PC-9 (cell line): ENCODE results near the gene FAM117B. TPM values are rescaled to one million over a fixed set of nuclear protein-coding genes. Genes with fewer than 3 reads are reported as not detected.

Experiments
- BruUV-seq: library from RNA; stranded (reverse); fragments of 400-500 nt; replicated peaks from 2 replicates; lab custom pipeline; 2021; lab: Mats Ljungman, UMichigan
- CTCF ChIA-PET: fragments of 300-600 bp; sonication (Branson Sonifier 250); formaldehyde crosslinking; loops from one replicate; lab custom pipeline; 2022; ENCODE audit warnings: antibody characterized with exemption; lab: Charles Lee
- POLR2A ChIA-PET: fragments of 300-600 bp; sonication (Branson Sonifier 250); formaldehyde crosslinking; loops from one replicate; lab custom pipeline; 2022; ENCODE audit warnings: antibody characterized with exemption; ENCODE audit not compliant: unreplicated experiment; lab: Charles Lee
- DNase-seq, 2 experiments: peaks; one replicate each; pipeline versions ENCODE4 v3.0.0 to v3.0.0-alpha.2; 2015 to 2022; ENCODE audit warnings: mixed read lengths in 1 of 2
- H2AFZ ChIP-seq: fragments of 200-600 bp; sonication (generic); 2 replicates; pipeline ENCODE4 v1.8.1; 2017; ENCODE audit warnings: antibody characterized with exemption
- H3F3A ChIP-seq: fragments of 200-600 bp; sonication (generic); 2 replicates; pipeline ENCODE4 v1.8.1; 2017; ENCODE audit warnings: antibody characterized with exemption, mild to moderate bottlenecking, low read depth; ENCODE audit not compliant: insufficient read depth
- H3K27ac ChIP-seq: fragments of 200-600 bp; sonication (generic); 2 replicates; pipeline ENCODE4 v1.6.1; 2016; ENCODE audit warnings: mixed run types
- H3K27me3 ChIP-seq: fragments of 200-600 bp; sonication (generic); 2 replicates; pipeline ENCODE4 v1.6.1; 2016; ENCODE audit warnings: low read depth, mixed run types; ENCODE audit not compliant: insufficient read depth
- H3K36me3 ChIP-seq: fragments of 200-600 bp; sonication (generic); 2 replicates; pipeline ENCODE4 v1.6.1; 2016; ENCODE audit warnings: low read depth, mixed run types
- H3K4me1 ChIP-seq: fragments of 200-600 bp; sonication (generic); replicated peaks from 2 replicates; pipeline ENCODE4 v1.6.1; 2016; ENCODE audit warnings: mixed run types; ENCODE audit not compliant: insufficient read depth
- H3K4me2 ChIP-seq: fragments of 200-600 bp; sonication (generic); 2 replicates; pipeline ENCODE4 v1.6.1; 2017; ENCODE audit warnings: mixed run types
- H3K4me3 ChIP-seq: fragments of 200-600 bp; sonication (generic); 2 replicates; pipeline ENCODE4 v1.6.1; 2016; ENCODE audit warnings: mixed run types
- H3K79me2 ChIP-seq: fragments of 200-600 bp; sonication (generic); 2 replicates; pipeline ENCODE4 v1.6.1; 2017; ENCODE audit warnings: low read depth, mixed run types
- H3K9me2 ChIP-seq: fragments of 200-600 bp; sonication (generic); 2 replicates; pipeline ENCODE4 v1.8.1; 2017; ENCODE audit warnings: mild to moderate bottlenecking; ENCODE audit not compliant: insufficient read depth
- H3K9me3 ChIP-seq: fragments of 200-600 bp; sonication (generic); 2 replicates; pipeline ENCODE4 v1.8.1; 2016; ENCODE audit warnings: low read depth; ENCODE audit not compliant: insufficient read depth
- H4K20me1 ChIP-seq: fragments of 200-600 bp; sonication (generic); 2 replicates; pipeline ENCODE4 v1.8.1; 2017; ENCODE audit not compliant: insufficient read depth
- CTCF ChIP-seq: fragments of 200-600 bp; sonication (generic); conservative IDR thresholded peaks from 2 replicates; pipeline ENCODE4 v1.6.1; 2017; ENCODE audit warnings: mixed run types, antibody characterized with exemption, mild to moderate bottlenecking, moderate library complexity
- EZH2 ChIP-seq: fragments of 200-600 bp; sonication (generic); IDR thresholded peaks from 2 replicates; pipeline ENCODE4 v1.8.0; 2017; ENCODE audit warnings: antibody characterized with exemption, low read depth
- intact Hi-C: fragments of 100-400 bp; cut with micrococcal nuclease; formaldehyde crosslinking; loops from one replicate; pipeline ENCODE4 v1.10.0; 2022; ENCODE audit not compliant: unreplicated experiment
- total RNA-seq: library from RNA; stranded (reverse); gene quantifications from 2 replicates; pipeline ENCODE4 v1.2.3, GENCODE V29; 2021

Gene FAM117B
- total RNA-seq, 1 experiment from 2014 or later: 8.2 TPM

- H2AFZ ChIP-seq: no peak overlapping the region
- BruUV-seq: no TSS peak
- POLR2A ChIA-PET: no interaction called here
- H3K4me2 ChIP-seq: no peak overlapping the region
- no peak overlapping the region for H3K27ac ChIP-seq
- H4K20me1 ChIP-seq: no peaks in the 10 kb centered on the region
- TF ChIP-seq EZH2 (no peak), CTCF (no peak)
- no peaks in the 10 kb centered on the region for H3K9me3 ChIP-seq
- no peaks in the 10 kb centered on the region for H3K9me2 ChIP-seq
- DNase-seq: no peak
- CTCF ChIA-PET: no interaction called here
- no peaks in the 10 kb centered on the region for H3F3A ChIP-seq
- H3K27me3 ChIP-seq: no peaks in the 10 kb centered on the region
- no peaks in the 10 kb centered on the region for H3K79me2 ChIP-seq
- peaks cover 4% of the 10 kb centered on the region; the same call in 1 of the 2 replicates for H3K4me1 ChIP-seq
- no peaks in the 10 kb centered on the region for H3K36me3 ChIP-seq
- intact Hi-C loops: no loop called here
- H3K4me3 ChIP-seq: no peak overlapping the region
Observed at GRCh38 chr2:202813387-202813786, 178.6 kb downstream of the FAM117B start.

GRCh38 chr2:202814226-202814625, 179.5 kb downstream of the FAM117B start:
- Histone ChIP-seq H2AFZ (no peak overlapping the region), H3K27me3 (no peaks in the 10 kb centered on the region), H3K79me2 (no peaks in the 10 kb centered on the region), H3K4me2 (no peak overlapping the region), H3F3A (no peaks in the 10 kb centered on the region), H3K36me3 (no peaks in the 10 kb centered on the region), H3K4me3 (no peak overlapping the region), H3K9me2 (no peaks in the 10 kb centered on the region), H4K20me1 (no peaks in the 10 kb centered on the region), H3K4me1 (no peaks in the 10 kb centered on the region), H3K27ac (no peak overlapping the region), H3K9me3 (no peaks in the 10 kb centered on the region)
- TF ChIP-seq EZH2 (no peak), CTCF (no peak)
- ChIA-PET POLR2A (no interaction called here), CTCF (no interaction called here)
- BruUV-seq: no TSS peak
- no peak for DNase-seq
- intact Hi-C loops: no loop called here

GRCh38 chr2:202815548-202816360, 181.0 kb downstream of the FAM117B start:
- TF ChIP-seq CTCF: no peak
- no peak for TF ChIP-seq EZH2
- Histone ChIP-seq H3K4me3 (no peak overlapping the region), H3F3A (no peaks in the 10 kb centered on the region), H3K4me2 (no peak overlapping the region), H3K36me3 (no peaks in the 10 kb centered on the region), H3K27me3 (no peaks in the 10 kb centered on the region), H3K9me2 (no peaks in the 10 kb centered on the region), H4K20me1 (no peaks in the 10 kb centered on the region), H3K4me1 (no peaks in the 10 kb centered on the region), H3K27ac (no peak overlapping the region), H2AFZ (no peak overlapping the region), H3K79me2 (no peaks in the 10 kb centered on the region), H3K9me3 (no peaks in the 10 kb centered on the region)
- DNase-seq: no peak
- BruUV-seq: no TSS peak
- ChIA-PET CTCF (no interaction called here), POLR2A (no interaction called here)
- intact Hi-C loops: no loop called here
